Neural cell (in vitro differentiated cells): ENCODE results near the gene GPR22. TPM values are rescaled to one million over a fixed set of nuclear protein-coding genes. Genes with fewer than 3 reads are reported as not detected.

Source experiments
- H2AFZ ChIP-seq: fragments of 200-600, 300-800 bp; sonication (generic), shearing (Covaris generic); 2 replicates; pipeline ENCODE4 v1.6.0; 2014; ENCODE audit warnings: low read depth, mild to moderate bottlenecking, antibody characterized with exemption, low read length, moderate library complexity
- H3F3A ChIP-seq: fragments of 200-600 bp; shearing (Covaris generic); 2 replicates; pipeline ENCODE4 v1.6.1; 2016; ENCODE audit warnings: mild to moderate bottlenecking, moderate library complexity, mixed read lengths, antibody characterized with exemption, low read length; ENCODE audit not compliant: insufficient read depth, poor library complexity, severe bottlenecking
- H3K27ac ChIP-seq: fragments of 200-600, 300-800 bp; sonication (generic), shearing (Covaris generic); 2 replicates; pipeline ENCODE4 v1.5.1; 2014; ENCODE audit warnings: mild to moderate bottlenecking, low read length, moderate library complexity
- H3K27me3 ChIP-seq: fragments of 300-800, 200-600 bp; sonication (generic), shearing (Covaris generic); 2 replicates; pipeline ENCODE4 v1.6.0; 2014; ENCODE audit warnings: mild to moderate bottlenecking, low read depth, low read length, moderate library complexity; ENCODE audit not compliant: insufficient read depth
- H3K36me3 ChIP-seq: fragments of 300-800, 200-600 bp; sonication (generic), shearing (Covaris generic); 2 replicates; pipeline ENCODE4 v1.5.1; 2014; ENCODE audit warnings: mild to moderate bottlenecking, antibody characterized with exemption, low read length, moderate library complexity; ENCODE audit not compliant: insufficient read depth
- H3K4me2 ChIP-seq: fragments of 300-800, 200-600 bp; sonication (generic), shearing (Covaris generic); 2 replicates; pipeline ENCODE4 v1.6.0; 2014; ENCODE audit warnings: mild to moderate bottlenecking, low read length
- H3K4me3 ChIP-seq: fragments of 300-800, 200-600 bp; sonication (generic), shearing (Covaris generic); 2 replicates; pipeline ENCODE4 v1.5.1; 2014; ENCODE audit warnings: mild to moderate bottlenecking, low read length, moderate library complexity
- H3K79me2 ChIP-seq: fragments of 200-600 bp; shearing (Covaris generic); replicated peaks from 2 replicates; pipeline ENCODE4 v1.6.0; 2014; ENCODE audit warnings: mild to moderate bottlenecking, low read length, moderate library complexity; ENCODE audit not compliant: insufficient read depth
- H3K9ac ChIP-seq: fragments of 300-800, 200-600 bp; sonication (generic), shearing (Covaris generic); 2 replicates; pipeline ENCODE4 v1.6.1; 2016; ENCODE audit warnings: mild to moderate bottlenecking, low read length, mixed read lengths
- H3K9me2 ChIP-seq: fragments of 200-600 bp; shearing (Covaris generic); 2 replicates; pipeline ENCODE4 v1.6.1; 2016; ENCODE audit warnings: mild to moderate bottlenecking, low read length, mixed read lengths; ENCODE audit not compliant: insufficient read depth
- H3K9me3 ChIP-seq: fragments of 200-600, 300-800 bp; sonication (generic), shearing (Covaris generic); 2 replicates; pipeline ENCODE4 v1.6.1; 2016; ENCODE audit warnings: mild to moderate bottlenecking, mixed run types, low read length, moderate library complexity, mixed read lengths
- H4K20me1 ChIP-seq: fragments of 200-600 bp; shearing (Covaris generic); 2 replicates; pipeline ENCODE4 v1.6.1; 2016; ENCODE audit warnings: mild to moderate bottlenecking, mixed run types; ENCODE audit not compliant: insufficient read depth
- CTCF ChIP-seq: fragments of 450-650 bp; IDR thresholded peaks from 2 replicates; pipeline ENCODE4 v1.5.1; 2014; ENCODE audit warnings: antibody characterized with exemption, mild to moderate bottlenecking, moderate library complexity; ENCODE audit not compliant: poor library complexity, severe bottlenecking
- EP300 ChIP-seq: fragments of 450-650 bp; conservative IDR thresholded peaks from 2 replicates; pipeline ENCODE4 v1.6.1; 2014; ENCODE audit warnings: antibody characterized with exemption, mild to moderate bottlenecking, moderate library complexity; ENCODE audit not compliant: poor library complexity, severe bottlenecking
- EZH2 ChIP-seq: fragments of 200-600, 300-800 bp; shearing (Covaris generic), sonication (generic); IDR thresholded peaks from 2 replicates; pipeline ENCODE4 v1.6.1; 2014; ENCODE audit warnings: antibody characterized with exemption, low read length, borderline replicate concordance, mild to moderate bottlenecking; ENCODE audit not compliant: insufficient read depth, poor library complexity, severe bottlenecking
- MXI1 ChIP-seq: fragments of 450-650 bp; conservative IDR thresholded peaks from 2 replicates; pipeline ENCODE4 v1.6.1; 2014; ENCODE audit warnings: antibody characterized with exemption, mild to moderate bottlenecking; ENCODE audit not compliant: poor library complexity, severe bottlenecking
- POLR2AphosphoS5 ChIP-seq: IDR thresholded peaks from 2 replicates; pipeline ENCODE4 v1.6.1; 2012
- RAD21 ChIP-seq: fragments of 450-650 bp; conservative IDR thresholded peaks from 2 replicates; pipeline ENCODE4 v1.6.1; 2014; ENCODE audit warnings: antibody characterized with exemption, mild to moderate bottlenecking, moderate library complexity
- REST ChIP-seq: IDR thresholded peaks from 2 replicates; pipeline ENCODE4 v1.6.1; 2012; ENCODE audit warnings: borderline replicate concordance
- SMC3 ChIP-seq: fragments of 450-650 bp; conservative IDR thresholded peaks from 2 replicates; pipeline ENCODE4 v1.6.1; 2014; ENCODE audit warnings: antibody characterized with exemption, mild to moderate bottlenecking, moderate library complexity; ENCODE audit not compliant: poor library complexity
- TAF1 ChIP-seq: IDR thresholded peaks from 2 replicates; pipeline ENCODE4 v1.6.1; 2012; ENCODE audit warnings: low read depth
- polyA plus RNA-seq: library from polyadenylated mRNA; depleted of rRNA; stranded (reverse); fragments of >200 nt; gene quantifications from 2 replicates; pipeline ENCODE4 v1.2.3, GENCODE V29; 2014

Gene GPR22
- polyA plus RNA-seq, 1 donor from 2014 or later: 64.1 TPM

- Histone ChIP-seq H2AFZ (no peak overlapping the region), H3K36me3 (no peaks in the 10 kb centered on the region), H3K79me2 (peaks cover 3% of the 10 kb centered on the region), H3F3A (no peaks in the 10 kb centered on the region), H3K9ac (no peak overlapping the region), H3K27ac (no peak overlapping the region), H4K20me1 (no peaks in the 10 kb centered on the region), H3K9me2 (no peaks in the 10 kb centered on the region), H3K27me3 (no peaks in the 10 kb centered on the region), H3K4me2 (no peak overlapping the region), H3K4me3 (no peak overlapping the region), H3K9me3 (no peaks in the 10 kb centered on the region)
- TF ChIP-seq REST (no peak), SMC3 (no peak), POLR2AphosphoS5 (no peak), MXI1 (no peak), RAD21 (no peak), TAF1 (no peak), CTCF (no peak), EP300 (no peak), EZH2 (no peak)
These were observed 16.5 kb upstream of the GPR22 start for GRCh38 chr7:107453388-107453787.

DNA sequence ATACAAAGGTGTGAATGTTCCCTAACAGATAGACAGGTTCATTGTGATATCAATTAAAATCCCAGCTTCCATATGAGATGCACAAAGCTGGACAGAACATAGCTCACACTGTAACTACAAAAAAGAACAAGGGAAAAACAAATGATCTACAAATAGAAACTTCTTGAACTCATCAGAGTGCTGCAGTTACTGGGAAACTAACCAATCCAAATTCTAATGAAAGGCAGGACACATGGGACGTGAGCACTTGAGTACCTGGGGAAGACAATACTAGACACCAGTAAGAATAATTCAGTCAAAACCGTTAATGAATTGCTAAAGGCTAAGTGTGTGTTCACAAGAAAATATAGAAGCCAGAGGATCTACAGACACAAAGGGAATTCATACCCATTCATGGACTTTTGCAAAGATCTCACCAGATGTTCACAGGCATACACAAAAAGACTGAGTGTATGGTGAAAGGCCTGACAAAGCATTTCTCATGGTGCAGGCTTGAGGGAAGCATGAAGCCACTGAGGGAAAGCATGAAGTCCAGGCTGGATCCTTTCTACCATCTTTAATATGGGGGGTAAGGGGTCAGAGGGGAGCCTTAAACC, 7.8 kb upstream of the GPR22 start:
- Histone ChIP-seq H3K27me3 (no peaks in the 10 kb centered on the region), H3K27ac (no peak overlapping the region), H3K9me3 (no peaks in the 10 kb centered on the region), H3K36me3 (no peaks in the 10 kb centered on the region), H3K9me2 (no peaks in the 10 kb centered on the region), H2AFZ (no peak overlapping the region), H3K4me2 (no peak overlapping the region), H3K9ac (no peak overlapping the region), H4K20me1 (no peaks in the 10 kb centered on the region), H3F3A (no peaks in the 10 kb centered on the region), H3K4me3 (no peak overlapping the region), H3K79me2 (no peaks in the 10 kb centered on the region)
- TF ChIP-seq MXI1 (no peak), RAD21 (no peak), CTCF (no peak), POLR2AphosphoS5 (no peak), SMC3 (no peak), EP300 (no peak), REST (no peak)
